ENCODE measurements around the gene KLHL30.

DNA sequence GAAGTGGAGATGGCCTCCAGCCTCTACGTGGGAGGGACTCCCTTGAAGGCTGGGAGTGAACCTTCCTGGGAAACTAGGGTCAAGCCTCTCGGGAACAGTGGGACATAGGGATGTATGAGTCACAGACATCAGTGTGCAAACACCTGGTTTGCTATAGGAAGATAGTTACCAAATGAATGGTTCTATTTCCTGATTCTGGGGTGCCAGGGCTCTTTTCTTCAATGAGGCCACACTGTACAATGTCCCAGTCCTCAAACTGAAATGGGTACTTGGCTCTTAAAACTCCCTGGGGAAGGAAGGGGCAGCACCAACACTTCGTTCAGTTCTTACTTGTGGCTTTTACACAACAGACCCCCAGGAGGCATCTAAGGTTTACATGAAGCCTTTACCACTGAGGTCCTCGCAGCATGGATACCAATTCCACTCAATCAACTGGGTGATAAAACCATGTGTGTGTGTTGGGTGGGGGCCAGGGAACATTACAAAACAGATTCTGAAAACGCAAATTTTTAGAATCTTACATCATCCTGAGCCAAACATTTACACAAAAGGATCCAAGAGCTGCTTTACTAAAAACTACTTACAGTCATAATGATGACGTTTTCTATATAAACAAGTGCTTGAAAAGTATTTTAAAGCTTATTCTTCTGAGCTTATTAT, 30.7 kb downstream of the KLHL30 start:
- TF ChIP-seq FOXP2 (optimal IDR thresholded peaks at IDR 0.05; ENCODE audit: borderline replicate concordance, extremely low read depth, extremely low read length, insufficient read depth), result no peak
- peak; percentile 29; the same call in 1 of the 2 replicates for TF ChIP-seq POLR2AphosphoS5 (IDR thresholded peaks at IDR 0.05; ENCODE audit: low read depth, low read length)
- TF ChIP-seq, protein P1, sequence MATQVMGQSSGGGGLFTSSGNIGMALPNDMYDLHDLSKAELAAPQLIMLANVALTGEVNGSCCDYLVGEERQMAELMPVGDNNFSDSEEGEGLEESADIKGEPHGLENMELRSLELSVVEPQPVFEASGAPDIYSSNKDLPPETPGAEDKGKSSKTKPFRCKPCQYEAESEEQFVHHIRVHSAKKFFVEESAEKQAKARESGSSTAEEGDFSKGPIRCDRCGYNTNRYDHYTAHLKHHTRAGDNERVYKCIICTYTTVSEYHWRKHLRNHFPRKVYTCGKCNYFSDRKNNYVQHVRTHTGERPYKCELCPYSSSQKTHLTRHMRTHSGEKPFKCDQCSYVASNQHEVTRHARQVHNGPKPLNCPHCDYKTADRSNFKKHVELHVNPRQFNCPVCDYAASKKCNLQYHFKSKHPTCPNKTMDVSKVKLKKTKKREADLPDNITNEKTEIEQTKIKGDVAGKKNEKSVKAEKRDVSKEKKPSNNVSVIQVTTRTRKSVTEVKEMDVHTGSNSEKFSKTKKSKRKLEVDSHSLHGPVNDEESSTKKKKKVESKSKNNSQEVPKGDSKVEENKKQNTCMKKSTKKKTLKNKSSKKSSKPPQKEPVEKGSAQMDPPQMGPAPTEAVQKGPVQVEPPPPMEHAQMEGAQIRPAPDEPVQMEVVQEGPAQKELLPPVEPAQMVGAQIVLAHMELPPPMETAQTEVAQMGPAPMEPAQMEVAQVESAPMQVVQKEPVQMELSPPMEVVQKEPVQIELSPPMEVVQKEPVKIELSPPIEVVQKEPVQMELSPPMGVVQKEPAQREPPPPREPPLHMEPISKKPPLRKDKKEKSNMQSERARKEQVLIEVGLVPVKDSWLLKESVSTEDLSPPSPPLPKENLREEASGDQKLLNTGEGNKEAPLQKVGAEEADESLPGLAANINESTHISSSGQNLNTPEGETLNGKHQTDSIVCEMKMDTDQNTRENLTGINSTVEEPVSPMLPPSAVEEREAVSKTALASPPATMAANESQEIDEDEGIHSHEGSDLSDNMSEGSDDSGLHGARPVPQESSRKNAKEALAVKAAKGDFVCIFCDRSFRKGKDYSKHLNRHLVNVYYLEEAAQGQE (IDR thresholded peaks at IDR 0.05; ENCODE audit: insufficient read depth in 1 of 2, low read depth in 2 of 2, low read length in 2 of 2), result no peak
- TF ChIP-seq TAF1 (IDR thresholded peaks at IDR 0.05; ENCODE audit: borderline replicate concordance, insufficient read depth, low read length), result no peak
- no peak for TF ChIP-seq SIN3A (IDR thresholded peaks at IDR 0.05; ENCODE audit: borderline replicate concordance, insufficient read depth, low read length)

Data from PFSK-1 (cell line).